ENCODE measurements around the gene TSPAN18. TPM values are rescaled to one million over a fixed set of nuclear protein-coding genes. Genes with fewer than 3 reads are reported as not detected.

Gene TSPAN18
- total and polyA plus RNA-seq, 2 experiments from 2014 or later = 9.5 to 21.5 TPM

GRCh38 chr11:44964526-44965209 lies 237.9 kb downstream of the TSPAN18 start:
- Histone ChIP-seq H3K4me3 (no peak overlapping the region), H2AFZ (no peak overlapping the region), H3K79me2 (no peaks in the 10 kb centered on the region), H3K36me3 (replicated peaks; ENCODE audit: insufficient read depth, low read depth) (no peaks in the 10 kb centered on the region), H3K4me2 (no peak overlapping the region), H4K20me1 (ENCODE audit: insufficient read depth, poor library complexity, severe bottlenecking) (no peaks in the 10 kb centered on the region), H3K9me3 (ENCODE audit: low read depth) (no peaks in the 10 kb centered on the region), H3K27ac (no peak overlapping the region), H3K9me2 (replicated peaks; ENCODE audit: insufficient read depth) (no peaks in the 10 kb centered on the region), H3K4me1 (ENCODE audit: insufficient read depth) (peaks cover 4% of the 10 kb centered on the region), H3K27me3 (no peaks in the 10 kb centered on the region)
- WGBS (ENCODE audit: low lambda C conversion rate, missing lambda C conversion rate) = 70% methylated on average over 9 of the region's 9 CpGs
- TF ChIP-seq EZH2phosphoT487 (IDR thresholded peaks at IDR 0.05; ENCODE audit: low read depth, severe bottlenecking, unreplicated experiment) (no peak), EZH2 (IDR thresholded peaks at IDR 0.05; ENCODE audit: borderline replicate concordance) (no peak), CTCF (IDR thresholded peaks at IDR 0.05; ENCODE audit: poor library complexity) (no peak)
- no peak for DNase-seq (ENCODE audit: low spot score)

- TF ChIP-seq EZH2 (IDR thresholded peaks at IDR 0.05; ENCODE audit: borderline replicate concordance) (no peak), CTCF (IDR thresholded peaks at IDR 0.05; ENCODE audit: poor library complexity) (no peak), EZH2phosphoT487 (IDR thresholded peaks at IDR 0.05; ENCODE audit: low read depth, severe bottlenecking, unreplicated experiment) (no peak)
- no peaks in the 10 kb centered on the region for H3K9me2 ChIP-seq (replicated peaks; ENCODE audit: insufficient read depth)
- peaks cover 4% of the 10 kb centered on the region for H3K4me1 ChIP-seq (ENCODE audit: insufficient read depth)
- no peaks in the 10 kb centered on the region for H3K36me3 ChIP-seq (replicated peaks; ENCODE audit: insufficient read depth, low read depth)
- no peak for DNase-seq (ENCODE audit: low spot score)
- H3K27me3 ChIP-seq = no peaks in the 10 kb centered on the region
- no peaks in the 10 kb centered on the region for H4K20me1 ChIP-seq (ENCODE audit: insufficient read depth, poor library complexity, severe bottlenecking)
- H3K9me3 ChIP-seq (ENCODE audit: low read depth) = no peaks in the 10 kb centered on the region
- H2AFZ ChIP-seq = no peak overlapping the region
- no peak overlapping the region for H3K4me2 ChIP-seq
- no peaks in the 10 kb centered on the region for H3K79me2 ChIP-seq
- no peak overlapping the region for H3K4me3 ChIP-seq
- H3K27ac ChIP-seq = no peak overlapping the region
- 77% methylated on average over 6 of the region's 6 CpGs for WGBS (ENCODE audit: low lambda C conversion rate, missing lambda C conversion rate)
Measured at GRCh38 chr11:44966694-44967093, 239.9 kb downstream of the TSPAN18 start.

- Histone ChIP-seq H3K4me1 (ENCODE audit: insufficient read depth) (peaks cover 4% of the 10 kb centered on the region), H3K4me2 (no peak overlapping the region), H4K20me1 (ENCODE audit: insufficient read depth, poor library complexity, severe bottlenecking) (no peaks in the 10 kb centered on the region), H3K27ac (no peak overlapping the region), H3K4me3 (no peak overlapping the region), H3K79me2 (no peaks in the 10 kb centered on the region), H2AFZ (no peak overlapping the region), H3K9me3 (ENCODE audit: low read depth) (no peaks in the 10 kb centered on the region), H3K9me2 (replicated peaks; ENCODE audit: insufficient read depth) (no peaks in the 10 kb centered on the region), H3K27me3 (no peaks in the 10 kb centered on the region), H3K36me3 (replicated peaks; ENCODE audit: insufficient read depth, low read depth) (no peaks in the 10 kb centered on the region)
- no peak for DNase-seq (ENCODE audit: low spot score)
- no peak for TF ChIP-seq EZH2 (IDR thresholded peaks at IDR 0.05; ENCODE audit: borderline replicate concordance)
- TF ChIP-seq CTCF (IDR thresholded peaks at IDR 0.05; ENCODE audit: poor library complexity) = no peak
- no peak for TF ChIP-seq EZH2phosphoT487 (IDR thresholded peaks at IDR 0.05; ENCODE audit: low read depth, severe bottlenecking, unreplicated experiment)
- 81% methylated on average over 3 of the region's 3 CpGs for WGBS (ENCODE audit: low lambda C conversion rate, missing lambda C conversion rate)
Measured at GRCh38 chr11:44967930-44968496, 241.3 kb downstream of the TSPAN18 start.
